ENCODE measurements around the gene RIMBP2. TPM values are rescaled to one million over a fixed set of nuclear protein-coding genes. Genes with fewer than 3 reads are reported as not detected.

Gene RIMBP2
- total RNA-seq, 2 donors from 2014 or later = 5.6 to 6.0 TPM

DNA sequence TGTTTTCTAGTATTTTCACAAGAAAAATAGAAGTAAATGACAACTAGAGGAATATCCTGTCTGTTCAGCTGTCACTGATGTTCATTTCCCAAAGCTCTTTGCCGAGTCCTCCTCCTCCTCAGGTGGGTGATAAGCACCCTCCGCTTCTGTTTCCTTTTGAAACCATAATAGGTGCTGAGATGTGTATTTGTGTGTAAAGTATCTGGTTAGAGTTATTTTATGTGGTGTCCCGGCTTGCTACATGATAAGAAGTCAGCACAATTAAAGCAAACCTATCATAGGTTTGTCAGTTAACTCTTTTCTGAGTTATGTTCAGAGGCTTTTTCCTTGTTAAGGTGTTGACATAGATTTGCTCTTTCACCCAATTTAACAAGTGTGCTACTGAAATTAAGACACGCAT lies 296.0 kb downstream of the RIMBP2 start:
- intact Hi-C loops (cut with DNase I, micrococcal nuclease) = no loop called here
- DNase-seq (no peak), ATAC-seq (peak; percentile 39)

DNA sequence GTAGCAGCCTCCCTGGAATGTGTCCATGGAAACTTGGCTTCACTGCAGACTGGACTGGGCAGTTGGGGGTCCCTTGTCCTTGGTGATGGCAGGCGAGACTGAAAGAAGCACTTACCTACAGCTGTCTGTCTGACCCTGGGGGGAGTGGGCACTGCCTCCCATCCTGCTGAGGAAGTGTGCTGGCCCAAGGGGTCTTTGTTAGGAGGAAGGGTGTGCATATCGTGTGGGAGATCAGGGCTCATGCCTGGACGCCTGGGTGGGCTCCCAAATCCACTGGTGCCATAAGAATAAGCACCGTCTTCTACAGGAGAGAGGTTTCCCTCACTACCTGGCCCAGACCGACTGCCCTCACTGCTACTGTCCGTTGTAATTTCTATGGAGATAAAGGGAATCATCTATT lies 297.0 kb downstream of the RIMBP2 start:
- intact Hi-C loops (cut with DNase I, micrococcal nuclease) = no loop called here
- ATAC-seq (no peak), DNase-seq (no peak)

DNA sequence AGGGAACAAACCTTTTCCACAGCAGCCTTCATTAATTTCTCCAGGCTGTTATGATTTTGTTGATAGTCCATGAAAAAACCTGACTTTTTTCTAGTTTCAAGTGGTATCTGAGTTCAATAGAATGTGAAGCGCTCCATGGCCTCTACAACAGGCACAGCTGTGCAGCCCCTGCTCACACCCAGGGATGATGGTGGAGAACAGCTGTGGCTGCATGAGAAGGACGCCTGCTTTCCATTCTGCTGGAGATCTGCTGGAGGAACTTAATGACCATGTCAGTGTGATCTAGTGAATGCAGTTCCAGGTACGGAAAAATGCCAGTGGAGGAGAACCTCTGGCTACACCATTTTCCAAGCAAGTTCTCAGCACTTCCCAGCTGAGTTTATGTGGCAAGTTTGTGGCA lies 297.8 kb downstream of the RIMBP2 start:
- no peak for DNase-seq
- intact Hi-C loops (cut with DNase I, micrococcal nuclease) = no loop called here
- ATAC-seq = no peak

DNA sequence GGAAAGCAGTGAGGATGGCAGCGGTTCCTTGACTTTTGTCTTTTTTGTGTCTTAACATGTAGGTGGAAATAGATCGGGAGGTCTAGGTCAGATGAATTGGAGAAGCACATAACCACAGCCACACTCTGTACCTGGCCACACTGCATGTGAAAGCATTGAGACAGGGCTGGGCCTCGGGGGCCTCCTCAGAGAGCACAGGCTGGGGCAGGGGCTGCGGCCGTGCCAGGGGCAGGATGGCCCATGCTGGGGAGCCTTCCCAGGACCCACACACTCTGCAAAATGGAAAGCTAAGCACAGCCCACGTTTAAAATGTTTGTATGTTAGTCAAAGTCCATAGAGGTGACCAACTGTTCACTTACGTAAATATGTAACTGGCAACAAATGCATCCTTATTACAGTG lies 301.7 kb downstream of the RIMBP2 start:
- intact Hi-C loops (cut with DNase I, micrococcal nuclease) = no loop called here
- no peak for ATAC-seq
- DNase-seq = no peak

DNA sequence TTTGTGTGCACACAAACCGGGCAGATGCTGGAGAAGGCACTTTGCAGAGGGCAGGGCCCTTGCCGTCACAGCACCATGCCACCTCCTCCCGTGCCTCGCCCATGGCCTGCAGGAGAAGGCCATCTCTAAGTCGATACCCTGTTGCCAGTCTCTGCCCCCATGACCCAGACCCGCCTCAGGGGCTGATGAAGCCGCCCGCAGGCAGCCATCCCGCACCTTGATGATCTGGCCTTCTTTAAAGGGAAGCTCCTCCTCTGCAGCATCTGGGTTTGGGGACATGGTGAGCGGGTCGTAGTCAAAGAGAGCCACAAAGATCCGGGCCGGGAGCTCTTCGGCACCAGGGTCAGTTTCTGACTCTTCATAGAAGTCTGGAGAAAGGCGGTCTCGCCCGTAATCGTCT lies 302.2 kb downstream of the RIMBP2 start:
- DNase-seq = no peak
- intact Hi-C loops (cut with DNase I, micrococcal nuclease) = no loop called here
- ATAC-seq = no peak

DNA sequence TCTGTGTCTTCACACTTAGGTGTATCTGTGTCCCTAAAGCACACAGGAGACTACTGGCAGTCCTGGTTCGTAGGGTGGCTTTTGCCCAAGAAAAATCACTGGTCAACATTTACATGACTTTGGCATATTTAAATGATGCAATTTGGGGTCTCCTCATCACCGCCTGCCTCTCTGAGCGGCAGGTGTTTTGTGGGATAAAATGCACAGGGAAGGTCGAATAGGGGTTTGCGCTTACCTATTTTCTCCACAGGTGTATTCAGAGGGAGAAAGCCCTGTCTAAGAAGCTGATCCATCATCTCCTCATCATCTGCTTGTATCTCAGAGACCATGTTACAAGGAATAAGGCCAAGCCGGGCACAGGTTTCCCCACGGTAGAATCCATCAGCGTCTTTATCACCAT lies 303.7 kb downstream of the RIMBP2 start:
- ATAC-seq (no peak), DNase-seq (no peak)
- intact Hi-C loops (cut with DNase I, micrococcal nuclease) = no loop called here

DNA sequence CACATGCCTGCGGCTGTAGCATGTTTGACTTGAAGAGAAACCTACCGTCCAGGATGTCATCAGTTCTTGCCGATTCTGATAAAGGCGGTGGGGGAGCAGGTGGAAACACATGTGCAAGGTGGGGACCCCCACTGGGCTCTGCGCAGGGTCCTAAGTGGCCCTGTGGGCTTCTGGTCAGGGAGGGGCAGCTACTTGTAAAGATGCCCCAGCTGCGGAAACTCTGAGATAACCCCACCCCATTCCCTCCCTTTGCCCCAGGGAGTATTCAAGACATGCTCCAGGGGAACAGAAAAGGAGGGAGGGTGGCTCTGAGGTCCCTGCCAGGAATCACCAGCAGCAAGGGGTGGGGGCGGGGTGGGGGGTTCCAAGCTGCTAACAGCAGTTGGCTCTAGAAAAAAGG lies 310.8 kb downstream of the RIMBP2 start:
- no peak for DNase-seq
- intact Hi-C loops (cut with DNase I, micrococcal nuclease) = no loop called here
- ATAC-seq = no peak

DNA sequence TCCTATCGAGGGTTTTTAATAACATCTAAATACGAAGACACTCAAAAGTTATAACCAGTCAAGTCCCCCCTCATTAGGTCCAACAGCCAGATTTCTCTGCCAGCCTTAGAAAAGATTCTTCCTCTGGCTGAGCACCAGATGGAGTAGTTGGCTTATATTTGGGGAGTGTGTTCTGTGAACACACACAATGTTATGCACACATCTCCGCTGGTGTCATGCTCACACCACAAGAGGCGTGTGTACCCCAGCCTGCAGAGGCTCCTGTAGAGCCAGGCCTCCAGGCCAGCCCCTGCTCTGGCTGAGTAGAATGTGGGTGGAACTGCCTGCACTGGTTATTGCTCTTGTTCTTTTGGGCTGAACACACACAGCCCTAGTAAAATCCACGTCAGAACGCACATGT lies 314.4 kb downstream of the RIMBP2 start:
- peak; percentile 65 for ATAC-seq
- no peak for DNase-seq
- intact Hi-C loops (cut with DNase I, micrococcal nuclease) = no loop called here

DNA sequence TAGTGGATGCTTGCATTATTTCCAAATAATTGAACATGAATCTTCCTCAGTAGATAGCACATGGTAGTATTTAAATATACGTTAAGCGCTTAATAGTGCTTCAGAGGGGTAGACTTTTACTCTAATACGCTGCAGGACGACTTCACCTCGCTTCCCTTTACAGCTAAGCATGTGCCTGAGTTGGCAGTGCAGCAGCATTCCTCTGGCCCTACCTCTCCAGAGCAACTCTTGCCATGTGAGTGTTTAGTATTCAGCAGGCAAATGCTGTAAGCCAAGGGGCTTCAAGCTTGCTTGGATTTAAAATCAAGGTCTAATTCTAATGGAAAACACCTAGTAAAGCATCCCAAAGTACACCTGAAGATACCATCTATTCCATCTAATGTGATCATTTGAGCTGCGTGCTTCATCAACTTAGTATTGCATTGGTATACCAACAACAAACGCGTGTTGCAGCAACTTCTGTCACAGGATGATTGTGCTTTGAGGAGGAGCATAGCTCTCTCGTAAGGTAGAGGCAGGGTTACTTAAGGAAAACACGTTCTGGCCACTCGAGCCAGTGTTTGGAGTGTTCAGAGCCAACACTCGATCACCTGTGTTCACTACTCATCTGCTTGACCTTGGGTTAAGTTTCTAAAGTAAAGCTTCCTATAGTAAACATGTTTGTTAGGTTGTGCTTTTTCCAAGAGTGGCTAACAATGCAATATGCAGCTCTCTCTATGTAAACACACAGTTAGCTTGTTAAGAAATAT lies 317.8 kb downstream of the RIMBP2 start:
- no peak for ATAC-seq
- DNase-seq = no peak
- intact Hi-C loops (cut with DNase I, micrococcal nuclease) = no loop called here

DNA sequence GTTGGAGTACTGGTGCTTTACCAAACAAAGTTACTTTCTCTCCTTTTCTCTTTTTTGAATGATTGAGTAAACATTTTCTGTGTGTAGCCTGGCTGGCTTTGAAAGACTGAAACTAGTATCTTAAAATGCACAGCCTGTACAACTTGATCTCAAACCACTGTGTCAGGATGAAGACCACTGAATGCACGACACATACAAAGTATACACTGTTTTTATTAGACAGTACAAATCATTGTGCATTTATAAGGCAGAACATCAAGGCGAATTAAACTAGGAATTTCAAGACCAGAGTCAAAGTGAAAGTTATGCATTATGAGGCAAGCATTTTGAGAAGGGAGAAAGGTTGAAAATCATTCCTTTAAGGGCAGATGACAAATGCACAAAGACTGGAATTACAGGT lies 319.4 kb downstream of the RIMBP2 start:
- intact Hi-C loops (cut with DNase I, micrococcal nuclease) = no loop called here
- no peak for DNase-seq
- no peak for ATAC-seq

DNA sequence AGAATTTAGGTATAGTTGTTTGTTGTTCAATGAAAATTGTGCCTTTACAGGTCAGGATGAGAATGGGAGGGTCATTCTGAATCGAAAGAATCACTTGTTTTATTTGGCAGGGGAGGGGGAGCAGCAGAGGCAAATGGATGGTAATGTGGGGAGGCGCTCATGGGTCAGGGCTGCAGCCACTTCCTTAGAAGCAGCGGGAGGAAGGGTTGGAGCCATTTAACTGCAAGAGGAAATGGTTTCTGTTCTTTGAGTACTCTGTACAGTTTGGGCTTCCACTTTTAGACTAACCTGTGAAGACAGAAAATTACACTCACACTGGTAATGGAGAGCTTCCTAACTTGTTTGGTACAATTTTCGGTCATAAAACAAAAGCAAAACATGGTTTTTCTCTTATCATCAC lies 321.2 kb downstream of the RIMBP2 start:
- intact Hi-C loops (cut with DNase I, micrococcal nuclease) = no loop called here
- no peak for ATAC-seq

DNA sequence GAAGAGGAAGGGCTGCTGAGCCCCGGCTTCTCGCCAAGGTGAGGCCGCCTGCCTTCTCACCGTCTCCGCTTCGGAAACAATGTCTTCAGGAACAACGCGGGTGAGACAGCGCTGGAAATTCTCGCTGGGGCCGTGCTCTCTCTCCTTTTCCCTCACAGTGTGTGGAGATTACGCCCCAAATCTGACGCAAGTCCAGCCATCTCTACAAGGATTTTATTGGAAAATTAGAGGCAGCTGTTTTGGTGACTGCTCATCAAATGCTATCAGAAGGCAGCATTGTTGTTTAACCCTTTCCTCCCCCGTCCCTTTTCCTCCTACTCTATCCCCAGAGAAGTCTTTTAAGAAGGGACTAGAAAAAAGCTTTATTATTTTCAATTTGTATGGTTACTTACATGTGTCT lies 324.9 kb downstream of the RIMBP2 start:
- no peak for ATAC-seq
- no peak for DNase-seq
- intact Hi-C loops (cut with DNase I, micrococcal nuclease) = no loop called here

More for the DNA sequence above, 321.2 kb downstream of the RIMBP2 start:
- no peak for DNase-seq

DNA sequence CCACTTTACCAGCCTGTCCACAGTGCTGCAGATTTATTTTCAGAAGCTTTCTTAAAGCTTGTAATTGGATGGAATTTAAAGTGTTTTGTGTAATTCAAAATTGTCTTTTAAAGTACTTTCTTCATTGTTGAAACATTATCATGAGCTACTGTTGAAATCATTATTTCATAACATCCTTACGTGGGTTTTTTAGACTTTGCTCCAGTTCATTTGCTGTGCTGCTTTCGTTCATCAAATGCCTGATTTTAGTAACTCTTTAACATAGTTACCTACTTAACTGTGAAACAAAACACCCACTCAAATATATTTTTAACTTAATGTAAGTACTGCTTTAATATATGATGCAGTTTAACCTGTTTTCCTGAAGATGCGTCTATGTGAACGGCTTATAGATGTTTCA lies 330.9 kb downstream of the RIMBP2 start:
- ATAC-seq (no peak), DNase-seq (no peak)
- intact Hi-C loops (cut with DNase I, micrococcal nuclease) = no loop called here

DNA sequence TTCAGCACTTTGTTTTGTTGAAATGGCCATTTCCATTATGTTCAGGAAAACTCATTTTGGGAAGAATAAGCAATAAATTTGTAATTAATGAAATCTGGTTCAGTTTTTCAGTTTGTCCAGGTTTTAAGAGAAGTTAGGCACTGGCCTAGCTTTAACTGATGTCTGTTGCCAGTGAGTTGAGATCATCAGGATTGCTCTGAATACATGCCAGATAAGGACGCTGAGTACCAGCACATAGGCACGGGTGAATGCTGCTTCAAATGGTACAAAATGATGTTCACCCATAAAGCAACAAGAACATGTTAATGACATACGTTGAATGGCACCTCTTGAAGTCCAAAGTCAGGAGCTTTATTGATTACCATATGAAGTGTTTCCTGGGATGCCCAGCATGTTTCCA lies 331.9 kb downstream of the RIMBP2 start:
- ATAC-seq (no peak), DNase-seq (no peak)
- intact Hi-C loops (cut with DNase I, micrococcal nuclease) = no loop called here

DNA sequence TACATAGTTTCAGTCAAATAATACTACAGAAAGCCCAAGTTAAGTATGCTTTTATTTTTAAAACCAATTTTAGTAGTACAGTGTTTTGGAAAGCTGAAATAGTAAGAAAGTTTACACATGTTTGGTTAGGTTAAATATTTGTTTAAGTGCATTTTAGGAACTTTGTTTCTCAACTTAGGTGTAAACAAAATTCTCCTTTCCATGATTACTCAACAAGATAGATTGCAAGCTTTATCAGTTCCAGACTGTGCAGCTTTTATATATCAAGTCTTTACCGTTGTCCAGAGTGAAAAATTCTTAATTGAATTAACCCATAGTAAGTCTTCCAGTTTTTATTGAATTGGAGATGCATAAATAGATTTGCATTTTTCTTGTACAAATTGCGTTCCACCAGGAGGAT lies 333.3 kb downstream of the RIMBP2 start:
- intact Hi-C loops (cut with DNase I, micrococcal nuclease) = no loop called here
- ATAC-seq (no peak), DNase-seq (no peak)

DNA sequence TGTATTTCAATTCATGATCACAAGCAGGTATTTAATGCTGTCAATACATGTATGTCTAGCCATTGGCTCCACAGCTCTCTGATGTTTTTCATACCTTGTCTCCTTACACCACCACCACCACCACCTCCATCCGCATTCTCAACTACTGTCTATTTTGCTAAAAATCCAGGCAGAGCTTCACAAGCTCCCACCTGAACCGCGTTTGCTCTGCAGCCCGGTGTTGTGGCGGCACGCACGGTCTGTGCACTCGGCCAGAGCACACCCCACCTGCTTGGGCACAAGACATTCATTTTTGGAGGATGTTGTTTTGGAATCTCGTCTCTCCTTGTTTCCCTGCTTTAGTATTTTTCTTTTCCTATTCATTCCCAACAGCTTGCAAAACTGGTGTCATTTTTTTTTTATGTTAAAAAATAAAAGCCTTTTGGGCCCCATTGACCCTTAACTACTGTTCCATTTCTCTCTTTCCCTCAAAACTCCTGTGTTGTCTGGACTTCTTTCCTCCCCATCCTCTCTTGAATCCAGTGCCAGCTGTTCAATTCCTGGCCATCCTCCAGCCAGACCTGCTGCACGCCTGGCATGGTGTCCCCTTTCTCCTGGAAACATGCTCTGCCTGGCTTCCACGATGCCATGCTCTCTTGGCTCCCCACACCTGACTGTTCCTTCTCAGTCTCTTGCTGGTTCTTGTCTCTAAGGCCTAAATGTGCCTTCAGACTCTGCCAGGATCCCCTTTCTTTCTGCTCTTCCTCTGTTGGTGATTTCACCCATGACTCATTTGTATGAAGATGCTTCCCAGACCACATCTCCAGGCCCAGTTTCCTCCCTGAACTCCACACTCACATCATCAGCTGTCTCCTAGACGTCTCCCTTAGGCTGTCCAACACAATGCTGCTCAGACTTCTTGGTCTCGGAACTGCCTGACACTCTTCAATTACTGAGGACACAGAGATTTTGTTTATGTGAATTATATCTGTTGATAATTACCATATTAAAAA lies 340.5 kb downstream of the RIMBP2 start:
- intact Hi-C loops (cut with DNase I, micrococcal nuclease) = no loop called here
- no peak for ATAC-seq
- DNase-seq = no peak

DNA sequence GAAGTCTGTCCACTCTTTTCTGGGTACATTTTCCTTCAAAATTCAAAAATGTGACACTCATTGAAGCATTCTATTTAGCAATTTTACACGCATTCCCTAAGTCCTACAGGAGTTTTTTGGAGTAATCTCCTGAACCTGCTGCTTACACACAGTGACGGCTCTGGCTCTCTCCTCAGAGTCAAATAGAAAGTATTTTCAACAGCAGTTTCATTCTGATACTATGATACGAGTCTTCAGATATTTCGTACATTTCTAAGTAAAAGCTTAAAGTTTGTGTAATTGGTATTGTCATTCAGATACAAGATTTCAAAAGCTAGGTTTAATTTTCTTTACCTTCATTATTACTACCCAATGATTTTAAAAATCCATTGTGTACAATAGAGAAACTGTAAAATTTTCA lies 342.0 kb downstream of the RIMBP2 start:
- ATAC-seq (no peak), DNase-seq (no peak)
- intact Hi-C loops (cut with DNase I, micrococcal nuclease) = no loop called here

DNA sequence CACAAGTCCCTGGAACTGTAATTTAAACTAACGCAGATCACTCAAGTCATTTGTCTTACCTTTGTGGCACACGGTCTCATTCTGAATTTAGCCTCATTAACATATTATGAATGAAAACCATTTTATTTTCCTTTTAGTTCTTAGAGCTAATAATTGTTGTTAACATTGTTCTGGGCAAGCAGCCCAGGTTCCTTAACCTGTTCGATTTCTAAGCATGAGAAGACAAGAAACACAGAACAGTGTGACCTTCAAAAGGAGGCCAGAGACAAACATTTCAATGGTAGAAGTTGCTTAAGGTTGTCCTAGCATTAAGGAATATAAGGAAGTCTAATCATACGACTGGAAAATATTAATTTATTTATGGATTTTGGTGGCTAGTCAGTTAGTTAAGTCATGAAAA lies 343.2 kb downstream of the RIMBP2 start:
- intact Hi-C loops (cut with DNase I, micrococcal nuclease) = no loop called here
- DNase-seq (no peak), ATAC-seq (no peak)

DNA sequence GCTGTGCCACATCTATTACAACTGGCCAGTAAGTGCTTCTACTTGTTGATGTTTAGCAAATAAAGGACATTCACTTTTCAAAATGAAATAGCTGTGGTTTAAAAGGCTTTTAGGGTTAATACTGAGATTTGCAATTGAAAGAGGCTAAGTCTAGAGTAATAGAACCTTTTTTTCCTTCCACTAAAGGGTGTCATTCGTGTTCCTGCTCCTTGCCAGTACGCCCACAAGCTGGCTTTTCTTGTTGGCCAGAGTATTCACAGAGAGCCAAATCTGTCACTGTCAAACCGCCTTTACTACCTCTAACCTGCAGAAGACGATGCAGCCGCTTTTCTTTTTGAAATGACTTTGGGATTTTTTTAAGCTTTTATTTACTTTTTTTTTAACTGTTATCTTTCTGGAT lies 344.8 kb downstream of the RIMBP2 start:
- intact Hi-C loops (cut with DNase I, micrococcal nuclease) = no loop called here
- ATAC-seq = no peak

DNA sequence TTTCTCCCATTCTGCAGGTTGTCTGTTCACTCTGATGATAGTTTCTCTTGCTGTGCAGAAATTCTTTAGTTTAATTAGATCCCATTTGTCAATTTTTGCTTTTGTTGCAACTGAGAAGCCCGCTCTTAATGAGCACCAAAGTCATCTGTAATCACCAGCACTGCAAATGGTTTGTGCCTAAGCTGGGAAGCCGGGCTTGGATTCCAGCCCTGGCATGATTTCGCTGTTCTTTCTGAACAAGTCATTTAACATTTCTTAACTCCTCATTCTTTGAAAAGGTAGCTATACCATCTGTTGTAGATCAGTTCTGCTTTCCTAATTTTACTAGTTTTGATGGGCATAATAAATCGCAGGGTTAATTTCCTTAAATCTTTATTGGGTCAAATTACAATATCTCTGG lies 346.3 kb downstream of the RIMBP2 start:
- DNase-seq (no peak), ATAC-seq (no peak)
- intact Hi-C loops (cut with DNase I, micrococcal nuclease) = no loop called here

More for the DNA sequence above, 344.8 kb downstream of the RIMBP2 start:
- no peak for DNase-seq
